Measurements from ENCODE around the gene DIS3.

DNA sequence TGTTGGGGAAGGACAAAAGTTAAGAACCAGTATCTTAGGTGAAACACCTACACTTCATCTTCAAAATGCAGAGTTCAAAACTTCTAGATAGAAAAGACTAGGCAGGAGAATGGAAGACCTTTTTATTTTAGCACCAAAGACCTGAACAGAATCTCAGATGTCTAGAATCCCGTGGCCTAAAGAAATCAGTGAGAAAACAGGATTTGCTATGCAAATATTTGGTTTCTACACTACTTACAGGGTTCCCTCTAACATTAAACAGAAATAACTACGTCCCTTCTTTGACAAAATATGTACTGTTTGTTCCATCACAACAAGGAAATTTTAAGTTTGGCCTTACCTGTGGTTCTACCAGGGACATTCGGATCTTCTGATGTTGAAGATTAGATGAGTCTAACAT, 21.5 kb downstream of the DIS3 start:
- TF ChIP-seq CTCF (IDR thresholded peaks at IDR 0.05; ENCODE audit: low read length): no peak
- no peak for TF ChIP-seq EZH2 (IDR thresholded peaks at IDR 0.05; ENCODE audit: borderline replicate concordance, low read length)
